ENCODE results near the gene MAB21L2. TPM values are rescaled to one million over a fixed set of nuclear protein-coding genes. Genes with fewer than 3 reads are reported as not detected.

The MAB21L2 gene
- total and polyA plus RNA-seq, 2 experiments from 2014 or later, result 3.0 to 4.9 TPM

DNA sequence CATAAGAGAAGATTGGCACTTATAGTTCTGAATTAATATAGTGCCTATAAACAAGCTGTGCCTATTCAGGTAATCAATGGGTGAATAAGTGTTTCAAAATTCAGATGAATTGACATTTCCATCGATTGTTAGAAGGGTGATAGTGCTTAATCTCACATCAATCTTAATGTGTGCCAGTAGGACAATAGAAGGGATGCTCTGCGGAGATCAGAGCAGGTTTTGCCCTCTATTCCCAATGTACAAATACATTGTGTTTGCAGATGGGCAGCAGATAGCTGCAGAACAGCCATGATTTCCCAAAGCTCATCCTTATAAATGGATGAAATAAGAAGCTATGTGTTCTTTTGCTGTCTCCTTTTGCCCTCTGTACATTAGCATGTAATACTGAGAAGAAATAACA lies 7.2 kb downstream of the MAB21L2 start:
- Histone ChIP-seq H3K9me3 (ENCODE audit: low read depth) (no peaks in the 10 kb centered on the region), H3K9me2 (replicated peaks; ENCODE audit: insufficient read depth) (no peaks in the 10 kb centered on the region), H3K27me3 (peaks cover 25% of the 10 kb centered on the region), H4K20me1 (ENCODE audit: insufficient read depth, poor library complexity, severe bottlenecking) (no peaks in the 10 kb centered on the region), H3K4me3 (no peak overlapping the region), H3K27ac (no peak overlapping the region), H3K36me3 (replicated peaks; ENCODE audit: insufficient read depth, low read depth) (no peaks in the 10 kb centered on the region), H2AFZ (no peak overlapping the region), H3K79me2 (peaks cover 8% of the 10 kb centered on the region), H3K4me1 (ENCODE audit: insufficient read depth) (no peaks in the 10 kb centered on the region), H3K4me2 (no peak overlapping the region)
- no peak for DNase-seq (ENCODE audit: low spot score)
- no peak for TF ChIP-seq CTCF (IDR thresholded peaks at IDR 0.05; ENCODE audit: poor library complexity)
- TF ChIP-seq EZH2phosphoT487 (IDR thresholded peaks at IDR 0.05; ENCODE audit: low read depth, severe bottlenecking, unreplicated experiment), result no peak
- TF ChIP-seq EZH2 (IDR thresholded peaks at IDR 0.05; ENCODE audit: borderline replicate concordance), result no peak
- 80% methylated on average over 2 of the region's 2 CpGs for whole genome bisulfite sequencing (ENCODE audit: low lambda C conversion rate, missing lambda C conversion rate)

- no peak for DNase-seq (ENCODE audit: low spot score)
- no peak overlapping the region for H2AFZ ChIP-seq
- H3K4me1 ChIP-seq (ENCODE audit: insufficient read depth), result no peaks in the 10 kb centered on the region
- no peaks in the 10 kb centered on the region for H3K36me3 ChIP-seq (replicated peaks; ENCODE audit: insufficient read depth, low read depth)
- H3K9me2 ChIP-seq (replicated peaks; ENCODE audit: insufficient read depth), result no peaks in the 10 kb centered on the region
- H3K27ac ChIP-seq, result no peak overlapping the region
- no peaks in the 10 kb centered on the region for H4K20me1 ChIP-seq (ENCODE audit: insufficient read depth, poor library complexity, severe bottlenecking)
- H3K4me3 ChIP-seq, result no peak overlapping the region
- no peak for TF ChIP-seq EZH2 (IDR thresholded peaks at IDR 0.05; ENCODE audit: borderline replicate concordance)
- no peak for TF ChIP-seq EZH2phosphoT487 (IDR thresholded peaks at IDR 0.05; ENCODE audit: low read depth, severe bottlenecking, unreplicated experiment)
- no peak for TF ChIP-seq CTCF (IDR thresholded peaks at IDR 0.05; ENCODE audit: poor library complexity)
- 84% methylated on average over 5 of the region's 5 CpGs for WGBS (ENCODE audit: low lambda C conversion rate, missing lambda C conversion rate)
- H3K79me2 ChIP-seq, result peaks cover 4% of the 10 kb centered on the region
- no peak overlapping the region for H3K4me2 ChIP-seq
- no peaks in the 10 kb centered on the region for H3K9me3 ChIP-seq (ENCODE audit: low read depth)
- peaks cover 10% of the 10 kb centered on the region for H3K27me3 ChIP-seq
Observed at GRCh38 chr4:150590631-150591030, 8.7 kb downstream of the MAB21L2 start.

- WGBS (ENCODE audit: low lambda C conversion rate, missing lambda C conversion rate), result 41% methylated on average over 5 of the region's 5 CpGs
- Histone ChIP-seq H3K36me3 (replicated peaks; ENCODE audit: insufficient read depth, low read depth) (no peaks in the 10 kb centered on the region), H3K4me3 (no peak overlapping the region), H3K79me2 (peaks cover 4% of the 10 kb centered on the region), H3K27me3 (peaks cover 6% of the 10 kb centered on the region), H3K9me2 (replicated peaks; ENCODE audit: insufficient read depth) (no peaks in the 10 kb centered on the region), H3K4me2 (peak overlapping the region; percentile 6), H3K9me3 (ENCODE audit: low read depth) (no peaks in the 10 kb centered on the region), H3K4me1 (ENCODE audit: insufficient read depth) (no peaks in the 10 kb centered on the region), H4K20me1 (ENCODE audit: insufficient read depth, poor library complexity, severe bottlenecking) (no peaks in the 10 kb centered on the region), H3K27ac (no peak overlapping the region), H2AFZ (no peak overlapping the region)
- TF ChIP-seq CTCF (IDR thresholded peaks at IDR 0.05; ENCODE audit: poor library complexity) (no peak), EZH2phosphoT487 (IDR thresholded peaks at IDR 0.05; ENCODE audit: low read depth, severe bottlenecking, unreplicated experiment) (no peak), EZH2 (IDR thresholded peaks at IDR 0.05; ENCODE audit: borderline replicate concordance) (no peak)
- DNase-seq (ENCODE audit: low spot score), result peak; percentile 9
Observed at GRCh38 chr4:150591406-150591805, 9.5 kb downstream of the MAB21L2 start.

- DNase-seq (ENCODE audit: low spot score), result no peak
- Histone ChIP-seq H3K9me3 (ENCODE audit: low read depth) (no peaks in the 10 kb centered on the region), H3K4me1 (ENCODE audit: insufficient read depth) (no peaks in the 10 kb centered on the region), H4K20me1 (ENCODE audit: insufficient read depth, poor library complexity, severe bottlenecking) (no peaks in the 10 kb centered on the region), H3K27me3 (peaks cover 4% of the 10 kb centered on the region), H3K36me3 (replicated peaks; ENCODE audit: insufficient read depth, low read depth) (no peaks in the 10 kb centered on the region), H3K9me2 (replicated peaks; ENCODE audit: insufficient read depth) (no peaks in the 10 kb centered on the region), H3K79me2 (no peaks in the 10 kb centered on the region), H3K4me3 (no peak overlapping the region), H2AFZ (no peak overlapping the region), H3K27ac (no peak overlapping the region), H3K4me2 (peak overlapping the region; percentile 6)
- 79% methylated on average over 4 of the region's 4 CpGs for whole genome bisulfite sequencing (ENCODE audit: low lambda C conversion rate, missing lambda C conversion rate)
- TF ChIP-seq CTCF (IDR thresholded peaks at IDR 0.05; ENCODE audit: poor library complexity), result no peak
- TF ChIP-seq EZH2phosphoT487 (IDR thresholded peaks at IDR 0.05; ENCODE audit: low read depth, severe bottlenecking, unreplicated experiment), result no peak
- no peak for TF ChIP-seq EZH2 (IDR thresholded peaks at IDR 0.05; ENCODE audit: borderline replicate concordance)
Observed at GRCh38 chr4:150591904-150592303, 10.0 kb downstream of the MAB21L2 start.
